Panc1 (cell line): ENCODE data around the gene NALCN.

ENCODE experiments used
- POLR2AphosphoS5 ChIP-seq: IDR thresholded peaks from 2 replicates; pipeline ENCODE4 v1.6.1; 2012; ENCODE audit warnings: mild to moderate bottlenecking, low read depth, low read length, moderate library complexity
- SIN3A ChIP-seq: IDR thresholded peaks from 2 replicates; pipeline ENCODE4 v1.6.1; 2012; ENCODE audit warnings: low read depth, mild to moderate bottlenecking, low read length, moderate library complexity, borderline replicate concordance; ENCODE audit not compliant: insufficient read depth
- TF ChIP-seq, protein P1 (sequence below): fragments of 450-650 bp; IDR thresholded peaks from 2 replicates; pipeline ENCODE4 v1.5.1; 2017; ENCODE audit warnings: mild to moderate bottlenecking

DNA sequence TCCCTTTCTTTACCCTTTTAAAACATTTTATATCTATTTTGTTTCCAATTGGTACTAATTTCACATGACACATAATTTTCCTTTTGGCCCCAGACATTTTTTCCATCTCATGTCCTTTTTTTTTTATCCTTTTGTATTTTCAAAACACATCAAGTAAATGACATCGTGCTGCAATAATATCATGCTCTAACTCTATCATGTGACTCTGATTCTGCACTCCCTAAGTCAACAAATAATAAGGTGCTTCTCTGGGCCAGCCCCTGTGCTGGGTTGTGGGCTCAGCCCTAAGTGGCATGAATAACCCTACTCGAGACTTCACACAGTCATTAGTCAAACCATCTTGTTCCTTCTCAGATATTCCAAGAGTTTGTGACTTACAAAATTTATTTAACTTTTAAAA lies 21.7 kb downstream of the NALCN start:
- TF ChIP-seq, protein P1, sequence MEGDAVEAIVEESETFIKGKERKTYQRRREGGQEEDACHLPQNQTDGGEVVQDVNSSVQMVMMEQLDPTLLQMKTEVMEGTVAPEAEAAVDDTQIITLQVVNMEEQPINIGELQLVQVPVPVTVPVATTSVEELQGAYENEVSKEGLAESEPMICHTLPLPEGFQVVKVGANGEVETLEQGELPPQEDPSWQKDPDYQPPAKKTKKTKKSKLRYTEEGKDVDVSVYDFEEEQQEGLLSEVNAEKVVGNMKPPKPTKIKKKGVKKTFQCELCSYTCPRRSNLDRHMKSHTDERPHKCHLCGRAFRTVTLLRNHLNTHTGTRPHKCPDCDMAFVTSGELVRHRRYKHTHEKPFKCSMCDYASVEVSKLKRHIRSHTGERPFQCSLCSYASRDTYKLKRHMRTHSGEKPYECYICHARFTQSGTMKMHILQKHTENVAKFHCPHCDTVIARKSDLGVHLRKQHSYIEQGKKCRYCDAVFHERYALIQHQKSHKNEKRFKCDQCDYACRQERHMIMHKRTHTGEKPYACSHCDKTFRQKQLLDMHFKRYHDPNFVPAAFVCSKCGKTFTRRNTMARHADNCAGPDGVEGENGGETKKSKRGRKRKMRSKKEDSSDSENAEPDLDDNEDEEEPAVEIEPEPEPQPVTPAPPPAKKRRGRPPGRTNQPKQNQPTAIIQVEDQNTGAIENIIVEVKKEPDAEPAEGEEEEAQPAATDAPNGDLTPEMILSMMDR: no peak
- no peak for TF ChIP-seq POLR2AphosphoS5
- no peak for TF ChIP-seq SIN3A
